CD4-positive, alpha-beta T cell treated with Interleukin-15 for 4 hours (primary cell): ENCODE measurements around the gene FAM181A.

Source experiments
- DNase-seq: peaks from one replicate; pipeline ENCODE4 v3.0.0-alpha.2; 2020; ENCODE audit warnings: low spot score

FAM181A gene

GRCh38 chr14:93978735-93979134 is 51.6 kb downstream of the FAM181A start:
- DNase-seq, result no peak
